GM23338 (cell line): ENCODE results near the gene MRPL20.

Experiments
- CREB1 ChIP-seq: fragments of 250-450 bp; sonication (Bioruptor Pico); IDR thresholded peaks from 2 replicates; pipeline ENCODE4 v1.5.0; 2020; ENCODE audit warnings: low read depth, mild to moderate bottlenecking, moderate library complexity
- EZH2 ChIP-seq: fragments of 200-600 bp; sonication (generic); IDR thresholded peaks from one replicate; pipeline ENCODE4 v1.8.0; 2017; ENCODE audit warnings: antibody characterized with exemption, mild to moderate bottlenecking, low read depth; ENCODE audit not compliant: unreplicated experiment
- EZH2phosphoT487 ChIP-seq: fragments of 200-600 bp; sonication (generic); IDR thresholded peaks from one replicate; pipeline ENCODE4 v1.8.1; 2018; ENCODE audit warnings: antibody characterized with exemption; ENCODE audit not compliant: unreplicated experiment
- JUNB ChIP-seq: IDR thresholded peaks from one replicate; pipeline ENCODE4 v1.6.1; 2016; ENCODE audit warnings: antibody characterized with exemption; ENCODE audit not compliant: unreplicated experiment
- NANOG ChIP-seq: IDR thresholded peaks from 2 replicates; pipeline ENCODE4 v1.6.1; 2016; ENCODE audit warnings: antibody characterized with exemption, borderline replicate concordance
- POLR2AphosphoS5 ChIP-seq: IDR thresholded peaks from 2 replicates; pipeline ENCODE4 v1.6.1; 2016; ENCODE audit warnings: antibody characterized with exemption, low read depth
- STAT1 ChIP-seq: IDR thresholded peaks from one replicate; pipeline ENCODE4 v1.6.1; 2016; ENCODE audit warnings: antibody characterized with exemption; ENCODE audit not compliant: unreplicated experiment
- ZNF331 ChIP-seq: fragments of 250-450 bp; sonication (Bioruptor Pico); IDR thresholded peaks from 2 replicates; pipeline ENCODE4 v1.5.0; 2020; ENCODE audit warnings: low read depth, mild to moderate bottlenecking, moderate library complexity
- ZNF462 ChIP-seq: fragments of 250-450 bp; sonication (Bioruptor Pico); IDR thresholded peaks from 2 replicates; pipeline ENCODE4 v1.5.0; 2020; ENCODE audit warnings: mild to moderate bottlenecking, moderate library complexity
- TF ChIP-seq, protein P1 (sequence below), 2 experiments: fragments of 200-600 bp in 1 of 2; sonication (generic) in 1 of 2; conservative IDR thresholded peaks; 2 replicates each; pipeline versions ENCODE4 v1.5.1 to v1.6.1; 2016 to 2017; ENCODE audit warnings: antibody characterized with exemption in 2 of 2, low read depth in 2 of 2, mild to moderate bottlenecking in 2 of 2, moderate library complexity in 1 of 2
- TF ChIP-seq, protein P2 (sequence below): IDR thresholded peaks from one replicate; pipeline ENCODE4 v1.6.1; 2018; ENCODE audit warnings: antibody characterized with exemption; ENCODE audit not compliant: unreplicated experiment
- TF ChIP-seq, protein P3 (sequence below): IDR thresholded peaks from 2 replicates; pipeline ENCODE4 v1.6.1; 2016; ENCODE audit warnings: antibody characterized with exemption

GRCh38 chr1:1419813-1420653 is 12.9 kb upstream of the MRPL20 start:
- no peak for TF ChIP-seq EZH2
- TF ChIP-seq, protein P1, sequence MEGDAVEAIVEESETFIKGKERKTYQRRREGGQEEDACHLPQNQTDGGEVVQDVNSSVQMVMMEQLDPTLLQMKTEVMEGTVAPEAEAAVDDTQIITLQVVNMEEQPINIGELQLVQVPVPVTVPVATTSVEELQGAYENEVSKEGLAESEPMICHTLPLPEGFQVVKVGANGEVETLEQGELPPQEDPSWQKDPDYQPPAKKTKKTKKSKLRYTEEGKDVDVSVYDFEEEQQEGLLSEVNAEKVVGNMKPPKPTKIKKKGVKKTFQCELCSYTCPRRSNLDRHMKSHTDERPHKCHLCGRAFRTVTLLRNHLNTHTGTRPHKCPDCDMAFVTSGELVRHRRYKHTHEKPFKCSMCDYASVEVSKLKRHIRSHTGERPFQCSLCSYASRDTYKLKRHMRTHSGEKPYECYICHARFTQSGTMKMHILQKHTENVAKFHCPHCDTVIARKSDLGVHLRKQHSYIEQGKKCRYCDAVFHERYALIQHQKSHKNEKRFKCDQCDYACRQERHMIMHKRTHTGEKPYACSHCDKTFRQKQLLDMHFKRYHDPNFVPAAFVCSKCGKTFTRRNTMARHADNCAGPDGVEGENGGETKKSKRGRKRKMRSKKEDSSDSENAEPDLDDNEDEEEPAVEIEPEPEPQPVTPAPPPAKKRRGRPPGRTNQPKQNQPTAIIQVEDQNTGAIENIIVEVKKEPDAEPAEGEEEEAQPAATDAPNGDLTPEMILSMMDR (conservative IDR thresholded peaks at IDR 0.05; ENCODE audit: low read depth in 2 of 2): no peak; a peak in 1 of 4 replicates
- TF ChIP-seq POLR2AphosphoS5: no peak; the same call in 1 of the 2 replicates
- TF ChIP-seq STAT1: no peak
- TF ChIP-seq CREB1 (CRISPR knock-in tag): no peak
- TF ChIP-seq, protein P2, sequence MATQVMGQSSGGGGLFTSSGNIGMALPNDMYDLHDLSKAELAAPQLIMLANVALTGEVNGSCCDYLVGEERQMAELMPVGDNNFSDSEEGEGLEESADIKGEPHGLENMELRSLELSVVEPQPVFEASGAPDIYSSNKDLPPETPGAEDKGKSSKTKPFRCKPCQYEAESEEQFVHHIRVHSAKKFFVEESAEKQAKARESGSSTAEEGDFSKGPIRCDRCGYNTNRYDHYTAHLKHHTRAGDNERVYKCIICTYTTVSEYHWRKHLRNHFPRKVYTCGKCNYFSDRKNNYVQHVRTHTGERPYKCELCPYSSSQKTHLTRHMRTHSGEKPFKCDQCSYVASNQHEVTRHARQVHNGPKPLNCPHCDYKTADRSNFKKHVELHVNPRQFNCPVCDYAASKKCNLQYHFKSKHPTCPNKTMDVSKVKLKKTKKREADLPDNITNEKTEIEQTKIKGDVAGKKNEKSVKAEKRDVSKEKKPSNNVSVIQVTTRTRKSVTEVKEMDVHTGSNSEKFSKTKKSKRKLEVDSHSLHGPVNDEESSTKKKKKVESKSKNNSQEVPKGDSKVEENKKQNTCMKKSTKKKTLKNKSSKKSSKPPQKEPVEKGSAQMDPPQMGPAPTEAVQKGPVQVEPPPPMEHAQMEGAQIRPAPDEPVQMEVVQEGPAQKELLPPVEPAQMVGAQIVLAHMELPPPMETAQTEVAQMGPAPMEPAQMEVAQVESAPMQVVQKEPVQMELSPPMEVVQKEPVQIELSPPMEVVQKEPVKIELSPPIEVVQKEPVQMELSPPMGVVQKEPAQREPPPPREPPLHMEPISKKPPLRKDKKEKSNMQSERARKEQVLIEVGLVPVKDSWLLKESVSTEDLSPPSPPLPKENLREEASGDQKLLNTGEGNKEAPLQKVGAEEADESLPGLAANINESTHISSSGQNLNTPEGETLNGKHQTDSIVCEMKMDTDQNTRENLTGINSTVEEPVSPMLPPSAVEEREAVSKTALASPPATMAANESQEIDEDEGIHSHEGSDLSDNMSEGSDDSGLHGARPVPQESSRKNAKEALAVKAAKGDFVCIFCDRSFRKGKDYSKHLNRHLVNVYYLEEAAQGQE: no peak
- no peak for TF ChIP-seq EZH2phosphoT487
- no peak for TF ChIP-seq ZNF331 (CRISPR knock-in tag)
- no peak for TF ChIP-seq NANOG
- TF ChIP-seq, protein P3, sequence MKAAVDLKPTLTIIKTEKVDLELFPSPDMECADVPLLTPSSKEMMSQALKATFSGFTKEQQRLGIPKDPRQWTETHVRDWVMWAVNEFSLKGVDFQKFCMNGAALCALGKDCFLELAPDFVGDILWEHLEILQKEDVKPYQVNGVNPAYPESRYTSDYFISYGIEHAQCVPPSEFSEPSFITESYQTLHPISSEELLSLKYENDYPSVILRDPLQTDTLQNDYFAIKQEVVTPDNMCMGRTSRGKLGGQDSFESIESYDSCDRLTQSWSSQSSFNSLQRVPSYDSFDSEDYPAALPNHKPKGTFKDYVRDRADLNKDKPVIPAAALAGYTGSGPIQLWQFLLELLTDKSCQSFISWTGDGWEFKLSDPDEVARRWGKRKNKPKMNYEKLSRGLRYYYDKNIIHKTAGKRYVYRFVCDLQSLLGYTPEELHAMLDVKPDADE: no peak
- TF ChIP-seq JUNB: no peak
- TF ChIP-seq ZNF462 (CRISPR knock-in tag): no peak
